Measurements from ENCODE around the gene NFIA.

The NFIA gene

GRCh38 chr1:61477301-61477700 is 394.9 kb downstream of the NFIA start:
- in situ Hi-C loops (cut with HindIII; ENCODE audit: low pct_ligation_motif_present, low sequenced_read_pairs), result no loop called here
- H3K4me3 ChIP-seq (ENCODE audit: low read depth, low read length), result no peak overlapping the region
- H3K36me3 ChIP-seq (replicated peaks), result no peaks in the 10 kb centered on the region
- H3K27ac ChIP-seq, result no peak overlapping the region
- DNase-seq, result no peak
- TF ChIP-seq CTCF (IDR thresholded peaks at IDR 0.05; ENCODE audit: low read depth, low read length, missing control alignments), result no peak
- H3K27me3 ChIP-seq (replicated peaks), result no peaks in the 10 kb centered on the region

- no peak for DNase-seq
- in situ Hi-C loops (cut with HindIII; ENCODE audit: low pct_ligation_motif_present, low sequenced_read_pairs), result no loop called here
- no peak for TF ChIP-seq CTCF (IDR thresholded peaks at IDR 0.05; ENCODE audit: low read depth, low read length, missing control alignments)
- Histone ChIP-seq H3K27ac (no peak overlapping the region), H3K36me3 (replicated peaks) (no peaks in the 10 kb centered on the region), H3K4me3 (ENCODE audit: low read depth, low read length) (no peak overlapping the region), H3K27me3 (replicated peaks) (no peaks in the 10 kb centered on the region)
Measured at GRCh38 chr1:61480273-61480935, 398.0 kb downstream of the NFIA start.

GRCh38 chr1:61481315-61481715 is 399.0 kb downstream of the NFIA start:
- H3K36me3 ChIP-seq (replicated peaks), result no peaks in the 10 kb centered on the region
- H3K27me3 ChIP-seq (replicated peaks), result no peaks in the 10 kb centered on the region
- no peak for TF ChIP-seq CTCF (IDR thresholded peaks at IDR 0.05; ENCODE audit: low read depth, low read length, missing control alignments)
- no peak overlapping the region for H3K4me3 ChIP-seq (ENCODE audit: low read depth, low read length)
- no peak overlapping the region for H3K27ac ChIP-seq
- in situ Hi-C loops (cut with HindIII; ENCODE audit: low pct_ligation_motif_present, low sequenced_read_pairs), result no loop called here
- DNase-seq, result no peak

- no peak for DNase-seq
- in situ Hi-C loops (cut with HindIII; ENCODE audit: low pct_ligation_motif_present, low sequenced_read_pairs), result no loop called here
- H3K36me3 ChIP-seq (replicated peaks), result no peaks in the 10 kb centered on the region
- H3K27me3 ChIP-seq (replicated peaks), result no peaks in the 10 kb centered on the region
- no peak for TF ChIP-seq CTCF (IDR thresholded peaks at IDR 0.05; ENCODE audit: low read depth, low read length, missing control alignments)
- no peak overlapping the region for H3K4me3 ChIP-seq (ENCODE audit: low read depth, low read length)
- H3K27ac ChIP-seq, result no peak overlapping the region
Measured at GRCh38 chr1:61482170-61482734, 399.9 kb downstream of the NFIA start.

GRCh38 chr1:61486783-61487536 is 404.6 kb downstream of the NFIA start:
- H3K27ac ChIP-seq, result no peak overlapping the region
- no peaks in the 10 kb centered on the region for H3K27me3 ChIP-seq (replicated peaks)
- no peaks in the 10 kb centered on the region for H3K36me3 ChIP-seq (replicated peaks)
- in situ Hi-C loops (cut with HindIII; ENCODE audit: low pct_ligation_motif_present, low sequenced_read_pairs), result no loop called here
- no peak overlapping the region for H3K4me3 ChIP-seq (ENCODE audit: low read depth, low read length)
- no peak for DNase-seq
- no peak for TF ChIP-seq CTCF (IDR thresholded peaks at IDR 0.05; ENCODE audit: low read depth, low read length, missing control alignments)
